Measurements from ENCODE around the gene ILK.

Gene ILK

DNA sequence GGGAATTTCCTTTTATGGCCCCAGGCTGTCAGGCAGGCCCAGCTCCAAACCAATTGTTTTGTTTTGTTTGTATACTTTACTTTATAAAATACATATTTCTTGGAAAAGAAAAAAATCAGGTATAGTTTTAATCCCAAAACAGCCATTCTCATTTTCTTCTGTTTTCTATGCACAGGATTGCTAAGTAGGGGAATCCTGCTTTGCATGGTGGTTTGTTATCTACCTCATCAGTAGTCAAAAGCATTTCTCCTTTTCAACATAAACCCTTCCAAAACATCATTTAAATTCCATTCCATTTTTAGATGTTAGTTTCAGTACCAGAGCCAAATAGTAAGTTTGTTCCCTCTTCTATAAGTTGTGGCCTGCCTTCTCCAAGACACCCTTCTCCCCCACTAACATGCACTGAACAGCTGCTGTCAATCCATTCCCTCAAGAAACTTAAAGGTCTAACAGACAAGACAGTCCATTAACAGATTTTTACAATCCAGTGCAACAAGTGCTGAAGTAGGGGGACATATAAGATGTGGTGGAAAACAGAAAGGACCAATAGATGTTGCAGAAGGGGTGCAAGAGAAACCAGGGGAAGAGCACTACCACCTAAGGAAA, 3.7 kb downstream of the ILK start:
- no peak for DNase-seq

DNA sequence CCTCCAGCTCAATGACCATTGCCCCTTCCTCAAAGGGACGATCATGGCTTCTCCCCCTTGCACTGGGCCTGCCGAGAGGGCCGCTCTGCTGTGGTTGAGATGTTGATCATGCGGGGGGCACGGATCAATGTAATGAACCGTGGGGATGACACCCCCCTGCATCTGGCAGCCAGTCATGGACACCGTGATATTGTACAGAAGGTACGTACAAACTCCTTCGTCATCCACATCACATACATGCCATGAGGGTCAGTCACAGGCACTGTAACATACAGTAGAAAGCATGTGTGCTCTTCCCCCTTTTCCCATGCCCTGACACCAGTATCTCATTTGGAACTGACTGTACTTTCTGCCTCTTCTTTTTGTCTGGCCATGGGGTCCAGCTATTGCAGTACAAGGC, 4.4 kb downstream of the ILK start:
- no peak for DNase-seq

DNA sequence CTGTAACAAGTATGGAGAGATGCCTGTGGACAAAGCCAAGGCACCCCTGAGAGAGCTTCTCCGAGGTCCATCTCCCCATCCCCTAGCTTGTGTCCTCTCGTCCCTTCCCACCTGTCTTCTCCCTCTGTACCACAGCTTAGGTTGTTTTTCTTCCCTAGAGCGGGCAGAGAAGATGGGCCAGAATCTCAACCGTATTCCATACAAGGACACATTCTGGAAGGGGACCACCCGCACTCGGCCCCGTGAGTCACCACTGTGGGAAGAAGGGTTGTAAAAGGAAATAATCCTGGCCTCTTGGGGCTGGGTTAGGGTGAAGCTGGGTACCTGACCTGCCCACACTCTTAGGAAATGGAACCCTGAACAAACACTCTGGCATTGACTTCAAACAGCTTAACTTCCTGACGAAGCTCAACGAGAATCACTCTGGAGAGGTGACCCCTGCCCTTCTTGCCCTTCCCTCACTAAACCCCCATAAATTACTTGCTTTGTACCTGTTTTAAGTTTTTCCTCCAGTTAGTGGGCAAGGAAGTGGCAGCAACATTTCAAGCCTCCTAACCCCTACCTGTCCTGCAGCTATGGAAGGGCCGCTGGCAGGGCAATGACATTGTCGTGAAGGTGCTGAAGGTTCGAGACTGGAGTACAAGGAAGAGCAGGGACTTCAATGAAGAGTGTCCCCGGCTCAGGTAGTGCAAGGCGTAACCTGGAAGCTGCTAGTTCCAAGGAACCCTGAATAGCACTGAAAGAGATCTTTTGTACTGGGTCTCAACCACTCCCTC, 5.3 kb downstream of the ILK start:
- no peak for DNase-seq

DNA sequence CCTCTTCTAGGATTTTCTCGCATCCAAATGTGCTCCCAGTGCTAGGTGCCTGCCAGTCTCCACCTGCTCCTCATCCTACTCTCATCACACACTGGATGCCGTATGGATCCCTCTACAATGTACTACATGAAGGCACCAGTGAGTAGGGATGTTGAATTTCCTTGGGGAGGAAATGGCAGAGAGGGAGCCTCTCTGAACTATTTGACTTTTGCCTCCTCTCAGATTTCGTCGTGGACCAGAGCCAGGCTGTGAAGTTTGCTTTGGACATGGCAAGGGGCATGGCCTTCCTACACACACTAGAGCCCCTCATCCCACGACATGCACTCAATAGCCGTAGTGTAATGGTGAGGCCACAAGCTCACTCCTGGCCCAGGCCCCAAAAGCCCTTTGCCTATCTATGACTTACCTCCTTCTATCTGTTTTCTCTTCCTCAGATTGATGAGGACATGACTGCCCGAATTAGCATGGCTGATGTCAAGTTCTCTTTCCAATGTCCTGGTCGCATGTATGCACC, 6.0 kb downstream of the ILK start:
- DNase-seq = no peak

GRCh38 chr11:6610591-6610990, 7.0 kb downstream of the ILK start:
- no peak for DNase-seq

- no peak for DNase-seq
These were observed 7.8 kb downstream of the ILK start for GRCh38 chr11:6611092-6611962.

- DNase-seq = no peak
These were observed 8.3 kb downstream of the ILK start for GRCh38 chr11:6611963-6612212.

GRCh38 chr11:6612213-6613041, 8.9 kb downstream of the ILK start, which contains the start of gene TAF10:
TSS of gene TAF10 (minus strand) at chr11:6612216. CDS start at chr11:6612189, 27 bp downstream.
- peak; percentile 84 for DNase-seq

DNA sequence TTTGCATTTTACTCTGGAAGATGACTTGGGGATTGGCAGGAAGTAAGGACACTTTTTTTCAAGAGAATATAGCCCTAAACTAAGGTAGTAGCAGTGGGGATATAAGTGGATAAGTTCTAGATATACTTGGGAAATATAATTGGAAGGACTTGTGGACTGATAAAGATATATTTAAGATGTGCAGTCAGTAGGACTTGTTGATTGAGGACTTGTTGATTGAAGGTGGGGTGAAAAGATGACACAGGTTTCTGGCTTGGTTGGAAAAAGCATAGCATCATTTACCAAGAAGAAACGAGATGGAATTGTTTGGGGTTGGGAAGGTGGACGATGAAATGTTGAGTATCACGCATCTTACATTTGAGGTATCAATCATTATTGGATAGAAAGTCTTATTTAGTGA, 9.9 kb downstream of the ILK start:
- DNase-seq = no peak

DNA sequence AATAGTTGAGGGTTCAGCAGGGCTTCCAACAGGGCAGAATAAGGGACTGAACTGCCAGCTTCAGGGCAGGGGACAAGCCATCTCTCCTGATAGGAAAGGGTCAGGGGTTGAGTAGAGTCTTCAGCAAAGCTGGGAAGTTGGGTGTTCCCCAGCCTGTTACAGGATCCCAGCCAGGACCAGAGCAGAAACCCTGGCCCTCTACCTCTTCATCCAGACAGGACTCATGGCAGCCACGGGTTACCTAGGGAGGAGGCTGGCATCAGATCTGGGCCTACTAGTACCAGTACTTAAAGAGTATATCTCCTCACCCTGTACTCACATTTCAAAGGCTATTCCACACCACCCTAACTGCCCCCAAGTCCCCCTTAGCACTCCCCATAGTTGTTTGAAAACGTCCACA, 10.9 kb downstream of the ILK start:
- no peak for DNase-seq

- DNase-seq = no peak
These were observed 11.5 kb downstream of the ILK start for GRCh38 chr11:6615046-6615445.

DNA sequence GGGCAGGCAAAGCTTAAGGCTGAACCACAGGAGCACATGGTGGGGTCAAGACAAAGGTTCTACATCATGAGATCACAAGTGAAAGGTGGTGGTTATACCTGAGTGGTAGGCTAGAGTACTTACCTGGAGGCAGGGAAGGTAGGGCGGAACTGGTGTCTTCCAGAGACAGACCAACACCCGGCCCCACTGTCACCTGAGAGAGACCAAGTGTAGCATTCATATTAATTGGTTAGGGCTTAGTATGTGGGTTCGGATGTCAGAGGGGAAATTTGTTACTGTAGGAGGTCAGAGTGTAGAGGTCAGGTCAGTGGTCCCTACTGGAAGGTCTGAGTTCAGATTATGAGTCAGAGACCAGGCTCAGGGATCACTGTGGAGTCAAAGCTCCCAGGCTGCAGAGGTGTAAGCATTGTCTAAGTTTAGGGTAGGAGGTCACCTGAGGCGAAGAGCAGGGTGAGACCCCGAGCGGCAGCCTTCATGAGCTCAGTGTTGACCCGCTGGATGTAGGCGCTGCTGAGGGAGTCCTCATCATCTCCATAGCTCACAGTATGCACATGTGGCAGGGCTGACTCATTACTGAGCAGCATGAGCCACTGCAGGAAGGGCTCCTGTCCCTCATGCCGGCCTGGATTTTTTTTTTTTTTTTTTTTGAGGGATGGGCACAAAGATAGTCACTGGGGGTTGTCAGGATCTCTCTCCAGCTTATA, 12.5 kb downstream of the ILK start:
- DNase-seq = no peak

GRCh38 chr11:6616596-6617250, 13.1 kb downstream of the ILK start:
- DNase-seq = no peak

- no peak for DNase-seq
These were observed 13.8 kb downstream of the ILK start for GRCh38 chr11:6617315-6617781.

GRCh38 chr11:6618117-6619003, 14.8 kb downstream of the ILK start:
- DNase-seq = no peak

DNA sequence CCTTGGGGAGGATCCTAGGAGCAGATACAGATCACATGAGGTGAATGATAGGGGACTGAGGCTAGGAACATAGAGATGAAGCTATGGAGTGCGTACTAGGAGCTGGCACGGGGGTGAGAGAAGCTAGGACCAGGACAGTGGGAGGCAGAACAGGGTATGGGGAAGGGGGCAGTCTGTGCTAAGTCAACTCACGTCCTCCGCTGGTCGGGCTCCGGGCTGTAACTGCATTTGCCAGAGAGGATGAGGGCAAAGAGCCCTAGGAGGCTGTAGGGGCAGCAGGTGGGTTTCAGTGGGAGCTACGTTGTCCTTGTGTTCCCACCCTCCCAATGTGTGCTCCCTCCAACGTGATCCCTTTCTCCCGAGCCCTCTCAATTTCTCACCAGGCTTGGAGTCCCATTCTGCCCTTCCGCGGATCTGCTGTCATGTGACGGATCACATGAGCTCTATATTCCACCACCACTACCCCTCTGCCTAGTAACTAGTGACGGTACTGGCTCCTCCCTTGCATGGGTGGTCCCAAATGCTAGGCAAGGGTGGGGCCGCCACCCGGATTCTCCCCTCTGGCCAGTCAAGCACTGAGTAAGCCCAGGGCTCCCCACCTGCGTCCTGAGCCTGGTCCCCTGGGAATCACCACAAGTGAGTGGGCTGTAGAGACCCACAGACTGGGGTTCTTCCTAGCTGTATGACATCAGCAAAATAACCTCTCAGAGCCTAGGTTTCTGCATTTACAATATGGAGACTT, 15.6 kb downstream of the ILK start, which contains the start of gene TPP1:
TPP1 (minus strand) TSS at position 419 of the 742 bp plus-strand sequence; CDS start at position 397, 22 bp downstream.
- DNase-seq = peak; percentile 87

GRCh38 chr11:6620636-6621035, 17.1 kb downstream of the ILK start:
- no peak for DNase-seq

DNA sequence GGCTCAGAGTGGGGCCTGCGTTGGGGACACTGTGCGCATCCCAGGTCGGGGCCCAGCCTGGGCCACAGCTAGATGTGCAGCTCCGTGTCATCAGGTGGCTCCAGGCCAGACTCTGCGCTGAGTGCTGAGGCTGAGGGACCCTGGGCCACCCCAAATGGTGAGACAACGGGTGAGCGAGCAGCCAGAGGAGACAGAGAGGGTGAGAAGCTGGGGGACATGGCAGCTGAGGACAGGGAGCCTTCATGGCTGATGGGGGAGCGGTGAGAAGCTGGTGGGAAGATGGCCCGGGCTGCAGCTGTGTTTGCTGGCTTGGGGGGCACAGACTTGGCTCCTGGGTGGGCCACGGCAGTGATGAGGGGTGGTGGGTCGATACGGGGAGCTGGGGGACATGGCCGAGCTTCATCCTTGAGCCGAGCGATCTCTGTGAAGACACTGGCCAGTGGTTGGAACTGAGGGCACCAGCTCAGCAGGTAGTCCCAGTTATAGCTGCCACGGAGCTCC, 18.2 kb downstream of the ILK start:
- DNase-seq = no peak

All from NCI-H2171 treated with DMSO at 0.1 percent for 48 hours (cell line).